ENCODE data around the gene R3HDM2. TPM values are rescaled to one million over a fixed set of nuclear protein-coding genes. Genes with fewer than 3 reads are reported as not detected.

R3HDM2 gene
- total and polyA plus RNA-seq, 4 experiments from 2014 or later, result 3.9 to 132 (median 71.5) TPM

DNA sequence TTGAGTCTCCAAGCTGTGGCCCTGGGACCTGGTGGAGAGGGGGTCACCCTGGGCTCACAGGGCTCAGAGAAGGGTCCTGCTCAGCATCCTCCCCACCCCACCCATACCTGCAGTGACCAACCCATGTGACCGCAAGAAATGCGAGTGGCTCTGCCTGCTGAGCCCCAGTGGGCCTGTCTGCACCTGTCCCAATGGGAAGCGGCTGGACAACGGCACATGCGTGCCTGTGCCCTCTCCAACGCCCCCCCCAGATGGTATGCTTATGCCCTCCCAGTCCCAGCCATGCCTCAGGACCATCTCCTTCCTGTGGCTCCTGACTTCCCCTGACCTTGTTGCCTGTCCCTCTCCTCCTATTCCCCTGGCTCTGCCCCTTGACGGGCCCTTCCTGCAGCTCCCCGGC lies 220.9 kb downstream of the R3HDM2 start:
- peaks cover 0 to 2% (median 0%) of the 10 kb centered on the region in 8 donors for H3K9me3 Mint-ChIP-seq
- H3K36me3 ChIP-seq (ENCODE audit: insufficient read depth, low read length), result no peaks in the 10 kb centered on the region
- H3K27me3 ChIP-seq (ENCODE audit: insufficient read depth, low read length), result peaks cover 15% of the 10 kb centered on the region
- H3K4me1 Mint-ChIP-seq, result peaks cover 12 to 23% (median 15%) of the 10 kb centered on the region in 4 donors
- peaks cover 11 to 16% of the 10 kb centered on the region in 2 donors for H3K27me3 Mint-ChIP-seq
- H3K27ac ChIP-seq (ENCODE audit: low read depth, low read length), result no peak overlapping the region
- H3K4me3 Mint-ChIP-seq, result no peak overlapping the region
- no peaks in the 10 kb centered on the region for H3K36me3 Mint-ChIP-seq
- POLR2A ChIA-PET (ENCODE audit: partially characterized antibody), result no interaction called here
- no peaks in the 10 kb centered on the region for H3K9me3 ChIP-seq (ENCODE audit: control insufficient read depth in 1 of 2, low read length in 2 of 2)
- intact Hi-C loops (cut with micrococcal nuclease), result no loop called here
- H3K4me3 ChIP-seq (ENCODE audit: low read length in 2 of 2), result no peak overlapping the region
- H3K27ac Mint-ChIP-seq, result no peak overlapping the region
- no peak for DNase-seq
- CTCF ChIA-PET (ENCODE audit: partially characterized antibody), result interaction anchor here (10.8 kb wide), 1 partner anchor 33 kb away, joined by 415 read pairs; a partner anchor contains a TSS
- peaks cover 14% of the 10 kb centered on the region for H3K4me1 ChIP-seq (ENCODE audit: insufficient read depth, low read length)

DNA sequence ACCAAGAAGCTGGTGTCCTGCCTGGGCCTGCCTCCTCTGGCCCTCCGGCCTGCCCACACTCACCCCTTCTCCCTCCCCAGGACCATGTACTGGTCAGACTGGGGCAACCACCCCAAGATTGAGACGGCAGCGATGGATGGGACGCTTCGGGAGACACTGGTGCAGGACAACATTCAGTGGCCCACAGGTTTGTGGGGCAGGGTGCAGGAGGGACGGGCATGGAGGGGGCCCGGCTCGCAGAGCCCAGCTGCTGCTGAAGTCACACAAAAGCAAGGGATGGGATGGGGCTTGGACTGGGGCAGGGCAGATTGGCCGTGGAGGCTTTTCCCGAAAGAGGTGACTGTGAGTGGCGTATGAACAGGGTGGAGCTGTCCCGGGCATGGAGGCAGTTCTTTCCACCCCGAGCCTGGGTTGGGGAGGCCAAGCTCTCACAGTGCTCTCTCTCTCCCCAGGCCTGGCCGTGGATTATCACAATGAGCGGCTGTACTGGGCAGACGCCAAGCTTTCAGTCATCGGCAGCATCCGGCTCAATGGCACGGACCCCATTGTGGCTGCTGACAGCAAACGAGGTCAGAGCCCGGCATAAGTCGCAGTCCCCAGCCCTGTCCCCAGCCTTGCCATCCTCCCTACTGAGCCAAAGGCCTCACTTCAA lies 222.1 kb downstream of the R3HDM2 start:
- H3K4me3 Mint-ChIP-seq, result no peak overlapping the region
- ChIA-PET POLR2A (ENCODE audit: partially characterized antibody) (no interaction called here), CTCF (ENCODE audit: partially characterized antibody) (interaction anchor here (1.0 kb wide), 2 partner anchors 31 to 34 kb away, joined by 3 to 5 read pairs; no protein-coding TSS in a partner anchor)
- H3K9me3 Mint-ChIP-seq, result peaks cover 0 to 2% (median 0%) of the 10 kb centered on the region in 8 donors
- H3K27ac ChIP-seq (ENCODE audit: low read depth, low read length), result no peak overlapping the region
- H3K4me1 ChIP-seq (ENCODE audit: insufficient read depth, low read length), result peaks cover 5% of the 10 kb centered on the region
- H3K27me3 Mint-ChIP-seq, result peaks cover 2 to 6% of the 10 kb centered on the region in 2 donors
- H3K27me3 ChIP-seq (ENCODE audit: insufficient read depth, low read length), result peaks cover 5% of the 10 kb centered on the region
- intact Hi-C loops (cut with micrococcal nuclease), result no loop called here
- H3K4me1 Mint-ChIP-seq, result peaks cover 4 to 12% (median 6%) of the 10 kb centered on the region in 4 donors
- H3K4me3 ChIP-seq (ENCODE audit: low read length in 2 of 2), result no peak overlapping the region
- no peaks in the 10 kb centered on the region for H3K9me3 ChIP-seq (ENCODE audit: control insufficient read depth in 1 of 2, low read length in 2 of 2)
- no peak for DNase-seq
- H3K27ac Mint-ChIP-seq, result no peak overlapping the region
- no peaks in the 10 kb centered on the region for H3K36me3 ChIP-seq (ENCODE audit: insufficient read depth, low read length)
- H3K36me3 Mint-ChIP-seq, result no peaks in the 10 kb centered on the region

DNA sequence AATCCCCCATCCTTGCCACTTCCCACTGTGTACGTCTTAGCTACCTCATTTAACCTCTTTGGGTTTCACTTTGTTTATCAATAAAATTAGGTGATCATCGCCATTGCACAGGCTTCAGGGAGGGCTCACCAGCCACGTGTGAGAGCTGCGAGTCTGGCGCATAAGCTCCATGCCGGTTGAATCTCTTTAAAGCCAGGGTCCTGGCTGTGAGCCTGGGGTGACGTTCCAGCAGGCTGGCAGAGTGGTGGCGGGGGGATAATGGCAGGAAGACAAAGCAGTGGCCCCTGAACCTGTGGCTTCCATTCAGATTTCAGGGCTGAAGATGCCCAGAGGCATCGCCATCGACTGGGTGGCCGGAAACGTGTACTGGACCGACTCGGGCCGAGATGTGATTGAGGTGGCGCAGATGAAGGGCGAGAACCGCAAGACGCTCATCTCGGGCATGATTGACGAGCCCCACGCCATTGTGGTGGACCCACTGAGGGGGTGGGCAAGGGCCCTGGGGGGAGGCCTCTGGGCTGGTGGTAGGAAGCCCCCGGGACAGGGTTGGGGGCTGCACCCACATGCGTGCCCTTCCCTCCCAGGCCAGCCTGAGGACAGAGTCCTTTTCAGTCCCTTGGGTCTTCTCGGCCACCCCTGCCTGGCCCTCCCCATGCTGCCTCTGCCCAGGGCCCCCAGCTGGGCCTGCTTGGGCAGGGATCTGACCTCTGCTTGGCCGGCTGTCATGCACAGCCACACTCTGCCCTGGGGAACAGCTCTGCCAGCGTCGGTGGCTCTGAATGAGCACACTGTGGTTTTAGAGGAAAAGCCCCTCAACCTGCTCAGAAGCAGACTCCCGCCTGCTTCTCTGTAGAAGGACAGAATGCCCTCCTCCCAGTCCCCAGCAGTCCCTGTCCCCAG lies 222.9 kb downstream of the R3HDM2 start:
- Mint-ChIP-seq H3K9me3 (peaks cover 0 to 3% (median 0%) of the 10 kb centered on the region in 8 donors), H3K27ac (peak overlapping the region in 1 of 7 donors; percentile 31), H3K27me3 (no peaks in the 10 kb centered on the region), H3K36me3 (no peaks in the 10 kb centered on the region), H3K4me1 (peaks cover 0 to 4% (median 0%) of the 10 kb centered on the region in 4 donors), H3K4me3 (peak overlapping the region in 1 of 8 donors; percentile 31)
- CTCF ChIA-PET (ENCODE audit: partially characterized antibody), result interaction anchor here (1.0 to 2.4 kb wide), 4 partner anchors 31 to 50 kb away, joined by 3 to 7 read pairs (median 4); no protein-coding TSS in a partner anchor
- no peak for DNase-seq
- Histone ChIP-seq H3K4me3 (ENCODE audit: low read length in 2 of 2) (no peak overlapping the region), H3K9me3 (ENCODE audit: control insufficient read depth in 1 of 2, low read length in 2 of 2) (no peaks in the 10 kb centered on the region), H3K4me1 (ENCODE audit: insufficient read depth, low read length) (no peaks in the 10 kb centered on the region), H3K27ac (ENCODE audit: low read depth, low read length) (no peak overlapping the region), H3K27me3 (ENCODE audit: insufficient read depth, low read length) (no peaks in the 10 kb centered on the region), H3K36me3 (ENCODE audit: insufficient read depth, low read length) (no peaks in the 10 kb centered on the region)
- intact Hi-C loops (cut with micrococcal nuclease), result no loop called here
- POLR2A ChIA-PET (ENCODE audit: partially characterized antibody), result no interaction called here

DNA sequence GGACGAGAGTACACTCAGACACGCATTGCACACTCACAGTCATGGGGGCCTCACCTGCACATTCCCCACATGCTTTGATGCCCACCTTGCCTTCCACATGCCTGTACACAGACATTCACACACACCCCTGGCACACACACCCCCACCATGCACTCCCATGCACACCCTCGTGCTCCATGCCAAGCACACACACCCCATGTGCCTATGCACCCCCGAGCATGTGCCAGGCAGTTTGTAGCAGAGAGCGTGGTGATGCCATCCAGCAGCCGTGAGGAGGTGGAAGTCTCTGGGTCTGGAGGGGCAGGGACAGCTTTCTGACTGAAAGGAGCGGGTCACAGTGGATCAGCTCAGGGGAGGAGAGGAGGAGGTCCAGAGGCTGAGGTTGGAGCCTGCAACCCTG lies 224.9 kb downstream of the R3HDM2 start:
- H3K27me3 Mint-ChIP-seq, result no peaks in the 10 kb centered on the region
- H3K36me3 Mint-ChIP-seq, result no peaks in the 10 kb centered on the region
- ChIA-PET POLR2A (ENCODE audit: partially characterized antibody) (no interaction called here), CTCF (ENCODE audit: partially characterized antibody) (interaction anchor here (2.4 kb wide), 1 partner anchor 36 kb away, joined by 7 read pairs; no protein-coding TSS in a partner anchor)
- H3K27me3 ChIP-seq (ENCODE audit: insufficient read depth, low read length), result no peaks in the 10 kb centered on the region
- intact Hi-C loops (cut with micrococcal nuclease), result no loop called here
- H3K9me3 ChIP-seq (ENCODE audit: control insufficient read depth in 1 of 2, low read length in 2 of 2), result no peaks in the 10 kb centered on the region
- H3K4me3 Mint-ChIP-seq, result no peak overlapping the region
- H3K9me3 Mint-ChIP-seq, result peaks cover 0 to 3% (median 0%) of the 10 kb centered on the region in 8 donors
- DNase-seq, result no peak
- no peaks in the 10 kb centered on the region for H3K4me1 Mint-ChIP-seq
- no peak overlapping the region for H3K4me3 ChIP-seq (ENCODE audit: low read length in 2 of 2)
- H3K27ac Mint-ChIP-seq, result peak overlapping the region in 1 of 7 donors; percentile 64
- H3K36me3 ChIP-seq (ENCODE audit: insufficient read depth, low read length), result no peaks in the 10 kb centered on the region
- no peaks in the 10 kb centered on the region for H3K4me1 ChIP-seq (ENCODE audit: insufficient read depth, low read length)
- no peak overlapping the region for H3K27ac ChIP-seq (ENCODE audit: low read depth, low read length)

DNA sequence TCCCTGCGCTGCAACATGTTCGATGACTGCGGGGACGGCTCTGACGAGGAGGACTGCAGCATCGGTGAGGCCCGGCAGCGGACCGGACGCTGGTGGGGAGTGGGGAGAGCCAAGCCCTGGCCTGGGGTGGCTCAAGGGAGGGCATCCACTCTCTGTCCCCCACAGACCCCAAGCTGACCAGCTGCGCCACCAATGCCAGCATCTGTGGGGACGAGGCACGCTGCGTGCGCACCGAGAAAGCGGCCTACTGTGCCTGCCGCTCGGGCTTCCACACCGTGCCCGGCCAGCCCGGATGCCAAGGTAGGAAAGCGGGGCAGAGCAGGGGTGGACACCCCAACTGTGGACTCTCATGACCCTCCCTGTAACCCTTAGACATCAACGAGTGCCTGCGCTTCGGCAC lies 225.7 kb downstream of the R3HDM2 start:
- intact Hi-C loops (cut with micrococcal nuclease), result no loop called here
- POLR2A ChIA-PET (ENCODE audit: partially characterized antibody), result no interaction called here
- H3K9me3 Mint-ChIP-seq, result peaks cover 0 to 3% (median 0%) of the 10 kb centered on the region in 8 donors
- Histone ChIP-seq H3K4me3 (ENCODE audit: low read length in 2 of 2) (no peak overlapping the region), H3K27me3 (ENCODE audit: insufficient read depth, low read length) (no peaks in the 10 kb centered on the region), H3K9me3 (ENCODE audit: control insufficient read depth in 1 of 2, low read length in 2 of 2) (no peaks in the 10 kb centered on the region), H3K4me1 (ENCODE audit: insufficient read depth, low read length) (no peaks in the 10 kb centered on the region), H3K27ac (ENCODE audit: low read depth, low read length) (no peak overlapping the region), H3K36me3 (ENCODE audit: insufficient read depth, low read length) (no peaks in the 10 kb centered on the region)
- no peaks in the 10 kb centered on the region for H3K27me3 Mint-ChIP-seq
- DNase-seq, result no peak
- CTCF ChIA-PET (ENCODE audit: partially characterized antibody), result no interaction called here
- H3K4me1 Mint-ChIP-seq, result no peaks in the 10 kb centered on the region
- H3K27ac Mint-ChIP-seq, result no peak overlapping the region
- no peaks in the 10 kb centered on the region for H3K36me3 Mint-ChIP-seq
- no peak overlapping the region for H3K4me3 Mint-ChIP-seq

DNA sequence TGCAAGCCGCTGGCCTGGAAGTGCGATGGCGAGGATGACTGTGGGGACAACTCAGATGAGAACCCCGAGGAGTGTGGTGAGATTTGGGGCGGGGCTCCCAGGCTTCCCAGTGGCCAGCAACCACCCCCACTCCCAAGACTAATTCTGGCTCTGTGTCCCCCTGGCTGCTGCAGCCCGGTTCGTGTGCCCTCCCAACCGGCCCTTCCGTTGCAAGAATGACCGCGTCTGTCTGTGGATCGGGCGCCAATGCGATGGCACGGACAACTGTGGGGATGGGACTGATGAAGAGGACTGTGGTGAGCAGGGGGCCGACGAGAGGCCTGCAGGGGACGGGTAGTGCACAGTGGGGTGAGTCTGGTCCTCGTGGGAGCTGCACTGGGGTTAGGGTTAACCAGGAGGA lies 226.4 kb downstream of the R3HDM2 start:
- CTCF ChIA-PET (ENCODE audit: partially characterized antibody), result no interaction called here
- Mint-ChIP-seq H3K27ac (no peak overlapping the region), H3K4me3 (no peak overlapping the region), H3K9me3 (peaks cover 0 to 3% (median 0%) of the 10 kb centered on the region in 8 donors), H3K27me3 (no peaks in the 10 kb centered on the region), H3K36me3 (no peaks in the 10 kb centered on the region), H3K4me1 (no peaks in the 10 kb centered on the region)
- intact Hi-C loops (cut with micrococcal nuclease), result no loop called here
- Histone ChIP-seq H3K36me3 (ENCODE audit: insufficient read depth, low read length) (no peaks in the 10 kb centered on the region), H3K9me3 (ENCODE audit: control insufficient read depth in 1 of 2, low read length in 2 of 2) (no peaks in the 10 kb centered on the region), H3K4me3 (ENCODE audit: low read length in 2 of 2) (no peak overlapping the region), H3K27me3 (ENCODE audit: insufficient read depth, low read length) (no peaks in the 10 kb centered on the region), H3K27ac (ENCODE audit: low read depth, low read length) (no peak overlapping the region), H3K4me1 (ENCODE audit: insufficient read depth, low read length) (no peaks in the 10 kb centered on the region)
- POLR2A ChIA-PET (ENCODE audit: partially characterized antibody), result no interaction called here
- no peak for DNase-seq

DNA sequence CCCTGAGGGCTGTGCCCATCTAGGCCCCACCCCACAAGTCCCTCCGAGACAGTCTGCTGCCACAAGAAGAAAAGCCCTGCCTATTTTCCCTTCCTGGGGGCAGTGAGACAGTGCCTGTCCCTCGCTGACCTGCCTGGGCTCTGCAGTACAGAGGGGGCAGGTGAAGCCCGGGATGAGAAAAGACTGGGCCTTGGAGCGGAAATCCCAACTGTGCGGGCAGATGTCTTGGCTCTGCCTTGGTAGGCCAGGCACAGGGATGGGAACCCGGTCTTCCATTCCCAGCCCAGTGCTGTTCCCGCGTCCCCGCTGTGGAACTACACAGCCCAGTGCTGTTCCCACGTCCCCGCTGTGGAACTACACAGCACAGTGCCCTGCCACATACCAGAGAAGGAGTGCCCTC lies 227.1 kb downstream of the R3HDM2 start:
- POLR2A ChIA-PET (ENCODE audit: partially characterized antibody), result no interaction called here
- no peaks in the 10 kb centered on the region for H3K36me3 ChIP-seq (ENCODE audit: insufficient read depth, low read length)
- intact Hi-C loops (cut with micrococcal nuclease), result no loop called here

More for the DNA sequence above, 227.1 kb downstream of the R3HDM2 start:
- no peaks in the 10 kb centered on the region for H3K27me3 Mint-ChIP-seq
- H3K9me3 ChIP-seq (ENCODE audit: control insufficient read depth in 1 of 2, low read length in 2 of 2), result no peaks in the 10 kb centered on the region
- H3K4me1 Mint-ChIP-seq, result no peaks in the 10 kb centered on the region
- H3K4me3 Mint-ChIP-seq, result no peak overlapping the region
- H3K4me1 ChIP-seq (ENCODE audit: insufficient read depth, low read length), result no peaks in the 10 kb centered on the region
- no peak overlapping the region for H3K4me3 ChIP-seq (ENCODE audit: low read length in 2 of 2)
- H3K27me3 ChIP-seq (ENCODE audit: insufficient read depth, low read length), result no peaks in the 10 kb centered on the region
- DNase-seq, result no peak
- H3K27ac Mint-ChIP-seq, result no peak overlapping the region
- H3K27ac ChIP-seq (ENCODE audit: low read depth, low read length), result no peak overlapping the region
- CTCF ChIA-PET (ENCODE audit: partially characterized antibody), result interaction anchor here (1.0 kb wide), 1 partner anchor 21 kb away, joined by 3 read pairs; no protein-coding TSS in a partner anchor
- no peaks in the 10 kb centered on the region for H3K36me3 Mint-ChIP-seq
- peaks cover 0 to 3% (median 0%) of the 10 kb centered on the region in 8 donors for H3K9me3 Mint-ChIP-seq
